Cardiac muscle cell (in vitro differentiated cells and primary cell): Measurements from ENCODE around the gene SDCBP2. TPM values are rescaled to one million over a fixed set of nuclear protein-coding genes. Genes with fewer than 3 reads are reported as not detected.

Experiments
- DNase-seq, 2 donors: peaks; one replicate each; pipeline versions ENCODE4 v3.0.0 to v3.0.0-alpha.2; 2010 to 2017; ENCODE audit warnings: low read depth in 1 of 2, low spot score in 1 of 2
- H3K27ac ChIP-seq: fragments of 200-600 bp; sonication (generic); 2 replicates; pipeline ENCODE4 v1.5.1; 2016
- H3K27me3 ChIP-seq: fragments of 200-600 bp; sonication (generic); 2 replicates; pipeline ENCODE4 v1.6.0; 2016; ENCODE audit warnings: control low read depth
- H3K36me3 ChIP-seq: fragments of 200-600 bp; sonication (generic); 2 replicates; pipeline ENCODE4 v1.5.1; 2016; ENCODE audit warnings: control low read depth
- H3K4me1 ChIP-seq: fragments of 200-600 bp; sonication (generic); 2 replicates; pipeline ENCODE4 v1.8.1; 2017; ENCODE audit warnings: low read depth, mild to moderate bottlenecking, mixed run types
- H3K4me3 ChIP-seq: fragments of 200-600 bp; sonication (generic); 2 replicates; pipeline ENCODE4 v1.5.1; 2016; ENCODE audit warnings: mild to moderate bottlenecking
- H3K9me3 ChIP-seq: fragments of 200-600 bp; sonication (generic); 2 replicates; pipeline ENCODE4 v1.5.1; 2017; ENCODE audit warnings: low read depth, mild to moderate bottlenecking, control low read depth
- CTCF ChIP-seq: IDR thresholded peaks from 2 replicates; pipeline ENCODE4 v1.5.1; 2012; ENCODE audit warnings: low read depth, mild to moderate bottlenecking, low read length
- polyA plus RNA-seq: library from polyadenylated mRNA; unstranded; fragments of >200 nt; fragmentation: Nextera tagmentation; extraction: Ambion mirVana; gene quantifications from 2 replicates; pipeline ENCODE4 v1.2.1, GENCODE V29; 2016
- total RNA-seq: library from RNA; depleted of rRNA; stranded (reverse); fragments of >200 nt; gene quantifications from 2 replicates; pipeline ENCODE4 v1.2.3, GENCODE V29; 2016

SDCBP2 gene
- total and polyA plus RNA-seq, 2 experiments from 2014 or later: 6.2 to 8.0 TPM

- peak in 1 of 2 donors; percentile 88 for DNase-seq
- Histone ChIP-seq H3K4me3 (no peak overlapping the region), H3K9me3 (no peaks in the 10 kb centered on the region), H3K27me3 (no peaks in the 10 kb centered on the region), H3K36me3 (no peaks in the 10 kb centered on the region), H3K4me1 (no peaks in the 10 kb centered on the region), H3K27ac (no peak overlapping the region)
- no peak for TF ChIP-seq CTCF
Measured at GRCh38 chr20:1327241-1327653, 1.7 kb downstream of the SDCBP2 start.

GRCh38 chr20:1326031-1326930 lies 2.7 kb downstream of the SDCBP2 start:
- Histone ChIP-seq H3K4me1 (no peaks in the 10 kb centered on the region), H3K27me3 (no peaks in the 10 kb centered on the region), H3K4me3 (peak overlapping the region; percentile 66), H3K27ac (peak overlapping the region; percentile 98), H3K36me3 (no peaks in the 10 kb centered on the region), H3K9me3 (no peaks in the 10 kb centered on the region)
- no peak for TF ChIP-seq CTCF
- DNase-seq: peak in 1 of 2 donors; percentile 68

- no peaks in the 10 kb centered on the region for H3K9me3 ChIP-seq
- TF ChIP-seq CTCF: peak; percentile 8
- peak overlapping the region; percentile 98 for H3K27ac ChIP-seq
- no peaks in the 10 kb centered on the region for H3K27me3 ChIP-seq
- DNase-seq: peak; percentile 96 to 98
- H3K36me3 ChIP-seq: no peaks in the 10 kb centered on the region
- peak overlapping the region; percentile 66 for H3K4me3 ChIP-seq
- H3K4me1 ChIP-seq: no peaks in the 10 kb centered on the region
Measured at GRCh38 chr20:1325173-1326030, 3.5 kb downstream of the SDCBP2 start.

GRCh38 chr20:1324598-1325172 lies 4.3 kb downstream of the SDCBP2 start:
- Histone ChIP-seq H3K27me3 (no peaks in the 10 kb centered on the region), H3K9me3 (no peaks in the 10 kb centered on the region), H3K4me1 (no peaks in the 10 kb centered on the region), H3K4me3 (peak overlapping the region; percentile 66), H3K27ac (no peak overlapping the region), H3K36me3 (no peaks in the 10 kb centered on the region)
- no peak for TF ChIP-seq CTCF
- peak in 1 of 2 donors; percentile 69 for DNase-seq

GRCh38 chr20:1323830-1324597 lies 4.9 kb downstream of the SDCBP2 start:
- no peaks in the 10 kb centered on the region for H3K9me3 ChIP-seq
- H3K4me3 ChIP-seq: no peak overlapping the region
- H3K27me3 ChIP-seq: no peaks in the 10 kb centered on the region
- no peak for DNase-seq
- no peak overlapping the region for H3K27ac ChIP-seq
- H3K4me1 ChIP-seq: no peaks in the 10 kb centered on the region
- TF ChIP-seq CTCF: no peak
- H3K36me3 ChIP-seq: no peaks in the 10 kb centered on the region
